ENCODE data around the gene LRRC27.
A peak's percentile ranks its signal among the peaks of the same experiment; 100 is the strongest.

Gene LRRC27

DNA sequence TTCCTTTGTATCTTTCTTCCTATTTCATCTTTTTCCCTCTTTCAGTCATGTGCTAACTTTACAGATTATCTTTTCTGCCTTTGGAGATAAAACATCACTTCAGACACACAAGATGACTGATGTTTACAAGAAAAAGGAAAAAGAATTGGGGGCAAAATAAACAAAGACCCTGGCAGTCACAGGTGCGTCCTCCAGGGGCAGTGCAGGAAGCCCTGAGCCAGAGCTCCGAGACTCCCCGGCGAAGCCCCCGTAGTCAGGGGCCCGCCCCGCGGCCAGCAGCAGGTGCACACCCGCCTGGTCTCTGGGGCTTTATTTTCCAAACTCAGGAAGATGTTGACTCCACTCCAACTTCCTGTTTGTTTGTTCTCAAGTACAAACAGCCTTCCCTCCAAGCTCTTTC is 34.5 kb upstream of the LRRC27 start:
- H3K36me3 Mint-ChIP-seq (ENCODE audit: low read depth), result no peaks in the 10 kb centered on the region
- no peak for ATAC-seq
- no peaks in the 10 kb centered on the region for H3K9me3 Mint-ChIP-seq
- H3K4me3 Mint-ChIP-seq, result no peak overlapping the region
- peaks cover 3% of the 10 kb centered on the region for H3K4me1 Mint-ChIP-seq
- no peak for DNase-seq
- H3K27me3 Mint-ChIP-seq, result no peaks in the 10 kb centered on the region
- H3K27ac Mint-ChIP-seq, result no peak overlapping the region

DNA sequence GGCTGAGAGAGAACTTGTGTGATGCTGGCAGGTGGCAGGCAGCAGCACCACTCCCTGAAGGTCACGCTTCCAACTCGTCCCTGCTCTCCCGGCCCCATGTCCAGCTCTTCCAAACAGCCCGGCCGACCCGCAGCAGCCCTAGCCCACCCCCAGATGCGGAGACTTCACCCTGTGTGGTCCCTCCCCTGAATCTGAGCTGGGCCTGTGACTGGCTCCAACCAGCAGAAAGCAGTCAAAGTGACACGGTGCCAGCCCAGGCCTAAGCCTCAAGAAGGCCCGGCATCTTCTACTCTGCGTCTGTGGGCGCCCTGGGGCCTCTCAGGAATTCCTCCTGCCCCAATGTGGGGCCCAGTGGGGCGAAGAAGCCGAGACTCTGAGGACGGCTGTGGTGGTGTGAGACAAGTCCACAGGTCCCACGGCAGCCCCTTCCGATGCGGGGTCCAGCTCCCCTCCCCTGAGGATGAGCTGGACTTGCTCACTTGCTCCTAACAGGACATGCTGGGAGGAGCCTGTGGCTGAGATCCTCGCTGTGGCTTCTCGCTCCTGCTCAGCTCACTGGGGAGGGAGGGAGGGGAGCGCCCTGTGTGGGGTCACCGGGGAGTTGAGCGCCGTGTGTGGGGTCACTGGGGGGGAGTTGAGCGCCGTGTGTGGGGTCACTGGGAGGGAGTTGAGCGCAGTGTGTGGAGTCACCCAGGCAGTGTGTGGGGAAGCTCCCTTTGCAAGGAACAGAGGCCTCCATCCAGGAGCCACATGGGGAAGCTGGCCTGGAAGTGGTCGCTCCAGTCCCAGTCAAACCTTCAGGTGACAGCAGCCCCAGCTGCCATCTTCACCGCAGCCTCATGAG is 33.7 kb upstream of the LRRC27 start:
- Mint-ChIP-seq H3K27ac (no peak overlapping the region), H3K27me3 (no peaks in the 10 kb centered on the region), H3K9me3 (no peaks in the 10 kb centered on the region), H3K4me3 (no peak overlapping the region), H3K4me1 (peaks cover 3% of the 10 kb centered on the region), H3K36me3 (ENCODE audit: low read depth) (no peaks in the 10 kb centered on the region)
- ATAC-seq (no peak), DNase-seq (no peak)

DNA sequence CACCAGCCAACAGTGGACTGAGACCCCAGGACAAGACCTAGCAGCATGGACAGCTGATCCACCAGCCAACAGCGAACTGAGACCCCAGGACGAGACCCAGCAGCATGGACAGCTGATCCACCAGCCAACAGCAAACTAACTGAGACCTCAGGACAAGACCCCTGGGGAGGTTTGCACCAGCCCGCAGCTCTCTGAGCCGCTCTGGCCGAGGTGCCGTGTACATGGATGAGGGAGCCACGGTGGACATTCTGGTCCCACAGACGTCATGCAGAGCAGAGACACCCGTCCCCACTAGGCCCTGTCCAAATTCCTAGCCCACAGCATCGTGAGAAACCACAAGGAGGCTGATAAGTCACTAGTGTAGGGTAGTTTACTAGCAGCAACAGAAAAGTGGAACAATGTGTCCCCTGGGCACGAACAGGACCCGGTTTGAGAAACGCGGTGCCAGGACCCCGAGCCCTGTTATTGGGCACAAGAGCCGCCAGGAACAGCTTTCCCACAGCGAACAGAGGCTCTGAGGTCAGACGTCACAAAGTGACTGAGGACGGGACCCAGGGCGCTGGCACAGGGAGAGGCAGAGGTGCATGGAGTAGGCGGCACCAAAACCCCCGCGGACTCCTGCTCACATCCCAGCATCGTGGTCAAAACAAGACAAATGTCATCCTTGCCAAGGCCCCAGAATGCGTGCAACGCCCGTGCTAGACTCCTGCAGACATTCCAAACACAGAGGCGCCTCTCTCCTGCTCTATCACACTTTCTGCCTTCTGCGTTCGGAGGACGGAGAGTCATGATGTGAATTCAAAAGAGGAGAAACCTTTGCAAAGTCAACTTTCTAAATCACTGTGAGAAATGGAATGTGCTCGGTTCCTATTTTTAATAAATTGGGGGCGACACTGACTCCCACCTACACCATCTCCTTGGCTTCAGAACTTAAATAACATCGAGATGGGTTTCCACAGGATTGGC is 32.3 kb upstream of the LRRC27 start:
- H3K36me3 Mint-ChIP-seq (ENCODE audit: low read depth), result no peaks in the 10 kb centered on the region
- ATAC-seq, result no peak
- no peaks in the 10 kb centered on the region for H3K9me3 Mint-ChIP-seq
- H3K27ac Mint-ChIP-seq, result no peak overlapping the region
- DNase-seq, result no peak
- peaks cover 3% of the 10 kb centered on the region for H3K4me1 Mint-ChIP-seq
- H3K27me3 Mint-ChIP-seq, result no peaks in the 10 kb centered on the region
- no peak overlapping the region for H3K4me3 Mint-ChIP-seq

DNA sequence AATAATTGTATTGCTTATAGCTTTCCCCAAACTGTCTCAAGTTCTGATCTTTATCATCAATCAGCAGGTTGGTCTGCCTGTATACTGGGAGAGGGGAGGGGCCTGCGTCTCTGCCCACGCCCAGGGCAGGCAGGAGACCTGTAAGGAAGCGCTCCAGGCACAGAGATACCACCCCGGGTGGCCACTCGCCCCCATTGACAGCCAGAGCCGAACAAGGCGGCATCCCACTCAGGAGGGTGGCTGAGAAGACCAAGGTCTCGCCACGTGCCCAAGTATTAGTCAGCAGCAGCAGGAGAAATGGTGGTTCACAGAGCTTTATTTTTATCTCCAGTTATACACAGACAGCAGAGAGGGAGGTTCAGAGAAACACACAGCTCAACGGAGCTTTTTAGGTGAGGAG is 31.4 kb upstream of the LRRC27 start:
- no peaks in the 10 kb centered on the region for H3K27me3 Mint-ChIP-seq
- H3K4me1 Mint-ChIP-seq, result peaks cover 3% of the 10 kb centered on the region
- H3K27ac Mint-ChIP-seq, result no peak overlapping the region
- no peaks in the 10 kb centered on the region for H3K9me3 Mint-ChIP-seq
- DNase-seq (no peak), ATAC-seq (no peak)
- no peak overlapping the region for H3K4me3 Mint-ChIP-seq
- H3K36me3 Mint-ChIP-seq (ENCODE audit: low read depth), result no peaks in the 10 kb centered on the region

DNA sequence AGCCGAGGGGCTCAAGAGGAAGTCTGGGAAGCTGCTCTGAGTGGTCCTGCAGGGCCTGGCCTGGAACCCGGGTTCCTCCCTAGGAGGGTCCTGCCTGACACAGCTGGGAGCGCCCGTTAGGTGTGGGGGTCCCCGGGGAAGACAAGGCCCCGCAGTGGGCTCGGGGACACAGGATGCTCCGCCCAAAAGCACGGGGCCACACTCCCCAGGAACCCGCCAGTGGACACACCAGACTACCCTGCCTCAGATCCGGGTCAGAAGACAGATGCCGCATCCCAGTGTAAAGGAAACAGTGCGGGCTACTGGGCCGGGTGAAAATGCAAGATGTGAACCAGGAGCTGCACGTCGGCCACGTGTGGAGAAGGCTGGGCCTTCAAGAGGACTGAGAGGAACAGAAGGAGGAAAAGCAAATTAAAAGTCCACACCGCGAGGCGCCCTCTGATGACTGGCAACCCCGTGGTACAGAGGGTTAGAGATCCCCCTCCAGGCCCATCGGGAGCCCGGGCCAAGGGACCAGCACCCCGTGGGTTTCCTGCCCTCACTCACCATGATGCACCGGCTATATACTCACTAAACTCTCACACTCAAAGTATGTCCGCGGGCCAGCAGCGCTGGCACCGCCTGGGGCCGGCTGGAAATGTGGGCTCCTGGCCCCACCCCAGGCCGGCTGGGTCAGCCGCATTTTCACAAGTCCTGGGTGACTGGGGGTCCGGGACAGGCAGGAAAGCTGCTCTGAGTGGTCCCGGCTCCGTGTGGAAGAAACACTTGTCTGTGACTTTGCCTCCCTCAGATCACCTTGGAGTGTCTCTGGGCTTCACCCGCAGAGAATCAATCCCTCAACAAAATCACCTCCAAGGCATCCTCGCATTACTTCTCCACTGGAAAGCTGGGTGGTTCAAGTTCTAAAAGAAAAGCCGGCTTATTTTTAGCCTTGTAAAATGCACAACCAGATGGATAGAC is 30.3 kb upstream of the LRRC27 start:
- Mint-ChIP-seq H3K4me1 (peaks cover 7% of the 10 kb centered on the region), H3K27me3 (no peaks in the 10 kb centered on the region), H3K4me3 (no peak overlapping the region), H3K9me3 (no peaks in the 10 kb centered on the region), H3K27ac (no peak overlapping the region), H3K36me3 (ENCODE audit: low read depth) (no peaks in the 10 kb centered on the region)
- DNase-seq (no peak), ATAC-seq (no peak)

DNA sequence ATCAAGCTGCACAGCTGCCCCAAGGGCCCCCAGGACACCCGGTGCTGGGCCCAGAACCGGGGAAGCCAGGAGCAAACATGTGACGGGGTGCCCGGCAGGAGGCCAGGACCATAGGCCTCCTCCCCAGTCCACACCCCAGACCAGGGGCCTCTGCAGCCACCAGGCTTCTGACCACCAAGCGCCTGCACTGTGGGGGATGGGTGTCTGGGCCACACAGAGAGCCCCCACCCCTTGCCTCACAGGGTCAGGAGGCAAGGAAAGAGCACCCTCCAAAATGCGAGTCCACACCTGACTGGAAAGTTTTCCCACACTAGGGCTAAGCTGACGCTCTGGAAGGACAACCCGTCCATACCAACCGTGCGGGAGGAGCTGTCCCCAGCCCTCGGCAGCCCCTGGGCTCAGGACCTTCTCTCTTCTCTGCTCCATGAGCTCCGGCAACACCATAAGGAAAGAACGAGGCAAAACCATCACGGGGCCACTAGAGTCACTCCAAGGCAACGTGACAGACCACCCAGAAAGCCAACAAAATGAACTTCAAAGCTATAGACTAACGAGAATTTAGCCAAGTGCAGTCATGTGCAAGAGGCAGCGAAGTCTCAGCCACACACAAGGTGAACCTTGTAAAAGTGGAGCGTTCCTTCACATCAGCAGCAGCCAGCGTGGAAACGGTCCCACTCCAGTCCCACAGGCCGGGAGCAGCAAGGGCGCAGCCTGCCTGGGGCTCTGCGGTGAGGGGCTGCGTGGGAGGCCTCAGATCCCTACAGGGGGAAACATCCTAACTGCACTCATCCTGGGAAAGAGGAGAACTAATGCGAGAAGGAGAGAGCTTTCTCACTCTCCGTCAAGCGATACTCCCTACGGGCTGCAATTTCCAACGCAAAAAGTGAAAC is 29.3 kb upstream of the LRRC27 start:
- DNase-seq (no peak), ATAC-seq (no peak)
- H3K27me3 Mint-ChIP-seq, result no peaks in the 10 kb centered on the region
- H3K9me3 Mint-ChIP-seq, result no peaks in the 10 kb centered on the region
- peaks cover 8% of the 10 kb centered on the region for H3K4me1 Mint-ChIP-seq
- H3K36me3 Mint-ChIP-seq (ENCODE audit: low read depth), result no peaks in the 10 kb centered on the region
- no peak overlapping the region for H3K27ac Mint-ChIP-seq
- H3K4me3 Mint-ChIP-seq, result no peak overlapping the region

DNA sequence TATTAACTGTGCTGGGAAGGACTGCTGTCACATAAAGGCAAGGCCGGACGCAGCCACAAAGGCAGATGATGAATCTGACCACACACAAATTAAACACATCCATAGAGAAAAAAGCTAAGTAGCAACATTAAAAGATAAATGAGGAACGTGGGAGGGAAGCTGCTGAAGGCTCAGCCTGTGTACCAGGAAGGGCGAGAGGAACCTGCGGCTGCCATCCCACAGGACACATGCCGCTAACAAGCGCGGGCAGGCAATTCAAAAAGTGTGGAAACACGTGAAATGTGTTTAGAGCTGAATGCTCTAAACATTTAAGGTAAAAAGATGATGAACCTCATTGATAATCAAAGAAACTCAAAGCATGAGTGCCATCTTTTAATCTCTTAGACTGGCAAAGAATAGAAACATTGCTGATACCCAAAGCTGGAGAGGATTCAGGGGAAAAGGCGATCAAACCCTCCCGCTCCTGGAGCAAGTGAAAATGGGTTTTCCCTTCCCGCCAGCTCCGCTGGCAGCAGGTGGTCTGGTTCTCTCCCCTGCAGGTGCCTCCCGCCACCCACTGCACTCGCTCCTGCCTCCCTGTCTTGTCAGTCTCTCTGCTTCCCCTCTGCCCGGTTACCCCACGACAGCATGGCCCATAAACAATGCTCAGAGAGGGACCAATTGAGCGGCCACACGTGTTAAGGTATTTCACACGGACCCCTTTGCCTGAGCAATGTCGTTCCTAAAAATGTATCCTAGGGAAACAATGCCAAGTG is 28.5 kb upstream of the LRRC27 start:
- no peaks in the 10 kb centered on the region for H3K27me3 Mint-ChIP-seq
- ATAC-seq (no peak), DNase-seq (no peak)
- no peaks in the 10 kb centered on the region for H3K9me3 Mint-ChIP-seq
- H3K36me3 Mint-ChIP-seq (ENCODE audit: low read depth), result no peaks in the 10 kb centered on the region
- peaks cover 8% of the 10 kb centered on the region for H3K4me1 Mint-ChIP-seq
- H3K4me3 Mint-ChIP-seq, result no peak overlapping the region
- no peak overlapping the region for H3K27ac Mint-ChIP-seq

DNA sequence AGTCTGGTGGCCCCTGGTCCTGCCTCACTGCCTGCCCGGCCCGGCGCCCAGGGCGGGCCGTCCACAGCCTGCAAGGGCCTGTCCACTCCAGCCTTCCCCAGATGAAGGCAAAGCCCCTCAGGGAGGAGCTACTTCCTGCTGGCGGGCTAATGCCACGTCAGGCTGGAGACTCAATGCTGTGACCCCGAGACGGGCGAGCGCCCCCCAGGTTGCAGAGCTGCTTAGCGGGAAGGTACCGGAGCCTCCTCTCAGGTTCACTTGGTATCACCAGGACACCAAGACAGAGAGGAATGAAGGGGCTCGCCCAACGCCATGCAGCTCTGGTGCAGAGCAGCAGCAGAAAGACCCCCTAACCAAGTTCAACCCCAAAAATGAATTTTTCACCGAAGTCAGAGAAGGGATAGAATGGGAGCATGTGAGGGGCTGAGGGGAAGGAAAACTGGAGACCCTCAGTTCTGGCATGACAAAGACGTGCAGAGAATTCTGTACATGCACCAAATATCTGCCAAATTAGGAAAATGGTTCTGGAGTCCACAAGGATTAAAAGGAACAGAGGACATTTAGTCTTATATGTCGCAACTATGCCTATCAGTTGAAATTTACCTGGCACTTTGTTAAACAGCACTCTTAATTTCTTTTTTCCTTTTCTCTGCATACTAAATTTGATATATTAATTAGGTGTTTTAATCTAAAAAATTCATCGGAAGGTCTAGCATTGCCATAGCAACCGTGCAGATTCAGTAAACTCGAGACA is 27.1 kb upstream of the LRRC27 start:
- H3K27ac Mint-ChIP-seq, result no peak overlapping the region
- H3K9me3 Mint-ChIP-seq, result no peaks in the 10 kb centered on the region
- no peaks in the 10 kb centered on the region for H3K27me3 Mint-ChIP-seq
- no peak overlapping the region for H3K4me3 Mint-ChIP-seq
- peaks cover 11% of the 10 kb centered on the region for H3K4me1 Mint-ChIP-seq
- ATAC-seq (no peak), DNase-seq (no peak)
- no peaks in the 10 kb centered on the region for H3K36me3 Mint-ChIP-seq (ENCODE audit: low read depth)

DNA sequence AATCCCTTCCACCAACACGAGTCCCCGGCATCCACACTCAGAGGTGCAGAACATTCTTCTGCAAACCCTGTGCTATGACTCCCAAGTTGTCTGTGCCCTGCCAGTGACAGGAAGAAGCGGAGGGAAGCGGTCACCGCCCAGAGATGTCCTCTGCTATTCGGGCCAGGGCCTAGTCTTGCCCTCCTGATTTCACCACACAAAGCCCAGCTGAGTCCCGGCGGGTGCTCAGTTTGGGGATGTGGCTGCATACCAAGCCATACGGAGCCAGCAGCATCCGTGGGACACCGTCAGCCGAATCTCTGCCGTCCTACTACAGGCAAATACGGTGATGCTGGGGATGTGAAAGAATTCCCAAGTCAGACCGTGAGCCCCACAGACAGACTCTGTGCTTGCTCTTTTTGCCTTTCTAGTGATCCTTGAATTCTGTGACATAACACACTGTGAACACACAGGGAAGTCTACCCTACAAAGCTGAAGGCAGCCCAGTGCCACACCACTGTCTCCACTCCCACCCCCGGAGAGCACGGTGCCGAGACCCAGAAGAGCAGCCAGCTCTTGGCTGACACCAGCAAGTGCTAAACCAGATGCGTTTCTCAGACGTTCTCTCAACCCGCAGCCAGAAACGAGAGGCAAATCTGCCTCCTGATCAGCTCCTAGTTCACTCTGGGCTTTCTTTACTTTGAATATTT is 26.2 kb upstream of the LRRC27 start:
- H3K4me1 Mint-ChIP-seq, result peaks cover 11% of the 10 kb centered on the region
- no peaks in the 10 kb centered on the region for H3K27me3 Mint-ChIP-seq
- H3K9me3 Mint-ChIP-seq, result no peaks in the 10 kb centered on the region
- no peaks in the 10 kb centered on the region for H3K36me3 Mint-ChIP-seq (ENCODE audit: low read depth)
- no peak for ATAC-seq
- DNase-seq, result no peak
- H3K27ac Mint-ChIP-seq, result no peak overlapping the region
- H3K4me3 Mint-ChIP-seq, result peak overlapping the region; percentile 30

DNA sequence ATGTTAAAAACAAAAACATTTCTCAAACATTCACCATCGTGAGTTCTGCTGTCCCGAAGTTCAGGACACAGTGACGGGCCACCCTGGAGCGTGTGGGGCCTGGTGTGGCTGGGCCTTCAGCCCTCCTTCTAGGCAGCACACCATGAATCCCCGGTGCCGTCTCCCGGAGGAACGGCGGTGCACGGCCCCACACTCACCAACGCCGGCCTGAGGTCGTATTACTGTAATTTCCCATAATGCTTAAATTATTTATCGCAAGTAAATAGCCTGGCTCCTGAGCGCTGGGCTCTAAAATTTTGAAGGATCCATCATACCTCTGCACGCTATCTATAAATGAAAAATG is 25.7 kb upstream of the LRRC27 start:
- DNase-seq (no peak), ATAC-seq (no peak)
- no peaks in the 10 kb centered on the region for H3K36me3 Mint-ChIP-seq (ENCODE audit: low read depth)
- no peak overlapping the region for H3K27ac Mint-ChIP-seq
- H3K27me3 Mint-ChIP-seq, result no peaks in the 10 kb centered on the region
- no peaks in the 10 kb centered on the region for H3K9me3 Mint-ChIP-seq
- peak overlapping the region; percentile 87 for H3K4me3 Mint-ChIP-seq
- H3K4me1 Mint-ChIP-seq, result peaks cover 14% of the 10 kb centered on the region

DNA sequence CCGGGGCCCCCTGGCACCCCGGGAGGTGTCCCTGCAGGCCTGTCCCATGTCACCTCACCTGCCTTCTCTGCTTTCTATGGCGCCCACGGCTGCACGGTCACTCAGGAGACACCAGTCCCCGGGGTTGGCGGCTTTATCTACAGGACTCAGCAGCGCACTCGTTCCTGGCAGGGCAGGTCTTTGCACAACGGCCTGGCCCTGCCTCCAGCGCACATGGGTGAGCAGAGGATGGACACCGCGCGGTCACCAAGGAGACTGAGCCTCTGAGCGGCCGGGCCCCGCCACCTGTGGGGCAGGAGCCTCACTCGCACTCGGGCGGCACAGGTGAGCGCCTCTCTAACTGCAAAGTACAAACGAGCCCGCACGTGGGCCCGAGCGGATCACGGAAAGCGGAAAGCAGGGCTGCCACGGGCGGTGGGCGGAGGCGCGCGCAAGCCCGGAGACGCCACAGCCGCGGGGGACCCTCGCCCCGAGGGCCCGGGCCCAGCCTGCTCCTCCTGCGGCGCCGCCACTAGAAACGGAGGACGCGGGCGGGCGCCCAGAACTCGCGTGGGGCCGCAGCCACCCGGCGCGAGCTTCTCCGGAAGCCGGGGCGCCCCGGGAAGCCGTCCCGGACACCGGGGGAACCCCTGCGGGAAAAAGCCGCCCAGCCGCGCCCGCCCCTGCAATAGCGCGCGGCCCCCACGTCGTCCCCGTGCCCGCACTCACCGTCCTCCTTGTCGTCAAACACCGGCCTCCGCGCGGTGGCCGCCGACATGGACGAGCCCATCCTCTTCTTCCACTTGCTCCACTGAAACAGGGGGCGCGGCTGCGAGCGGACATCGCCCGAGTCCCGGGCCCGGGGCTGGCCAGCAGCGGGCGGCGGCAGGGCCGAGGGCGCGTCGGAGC is 24.9 kb upstream of the LRRC27 start:
- Mint-ChIP-seq H3K36me3 (ENCODE audit: low read depth) (no peaks in the 10 kb centered on the region), H3K27ac (peak overlapping the region; percentile 59), H3K9me3 (no peaks in the 10 kb centered on the region), H3K27me3 (no peaks in the 10 kb centered on the region), H3K4me3 (peak overlapping the region; percentile 87), H3K4me1 (peaks cover 14% of the 10 kb centered on the region)
- DNase-seq (peak; percentile 32), ATAC-seq (peak; percentile 2)
